Prostate gland (tissue), 2 donors: ENCODE data around the gene ANKRD42.

Experiments used
- CTCF ChIP-seq, 4 experiments: fragments of 200-600 bp in 2 of 4; fragments of 450-650 bp in 2 of 4; sonication (generic) in 2 of 4; IDR thresholded peaks; 1 replicate in 3 of 4; 2 replicates in 1 of 4; pipeline ENCODE4 v1.5.1; 2016 to 2019; ENCODE audit warnings: antibody characterized with exemption in 4 of 4, mild to moderate bottlenecking in 2 of 4, moderate library complexity in 2 of 4
- POLR2A ChIP-seq: fragments of 450-650 bp; IDR thresholded peaks from one replicate; pipeline ENCODE4 v1.6.1; 2016; ENCODE audit warnings: antibody characterized with exemption, mild to moderate bottlenecking

DNA sequence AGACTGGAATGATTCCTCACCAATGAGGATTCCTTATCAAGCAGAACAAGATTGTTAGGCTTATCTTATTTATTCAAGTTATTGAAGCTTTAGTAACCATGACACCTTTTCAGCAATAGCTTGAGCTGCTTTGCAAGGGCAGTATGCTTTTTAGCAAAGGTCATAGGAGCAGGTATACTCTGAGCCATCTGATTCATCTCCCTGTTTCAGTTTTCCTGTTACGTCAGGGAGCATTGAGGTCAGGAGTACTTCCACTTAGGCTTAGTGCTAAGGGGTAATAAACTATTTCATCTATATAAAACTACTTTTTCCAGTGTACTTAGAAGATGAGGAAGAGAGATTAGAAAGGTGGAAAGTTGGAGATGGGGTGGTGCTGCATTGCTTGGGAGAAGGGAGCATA, 17.7 kb upstream of the ANKRD42 start:
- TF ChIP-seq CTCF (IDR thresholded peaks at IDR 0.05) (no peak), POLR2A (no peak)
